ENCODE measurements around the gene TMEM115. TPM values are rescaled to one million over a fixed set of nuclear protein-coding genes. Genes with fewer than 3 reads are reported as not detected.

Gene TMEM115
- total and polyA plus RNA-seq, 2 experiments from 2014 or later: 17.8 to 49.2 TPM

GRCh38 chr3:50345008-50345407, 14.3 kb downstream of the TMEM115 start (continued):
- TF ChIP-seq, protein P1, sequence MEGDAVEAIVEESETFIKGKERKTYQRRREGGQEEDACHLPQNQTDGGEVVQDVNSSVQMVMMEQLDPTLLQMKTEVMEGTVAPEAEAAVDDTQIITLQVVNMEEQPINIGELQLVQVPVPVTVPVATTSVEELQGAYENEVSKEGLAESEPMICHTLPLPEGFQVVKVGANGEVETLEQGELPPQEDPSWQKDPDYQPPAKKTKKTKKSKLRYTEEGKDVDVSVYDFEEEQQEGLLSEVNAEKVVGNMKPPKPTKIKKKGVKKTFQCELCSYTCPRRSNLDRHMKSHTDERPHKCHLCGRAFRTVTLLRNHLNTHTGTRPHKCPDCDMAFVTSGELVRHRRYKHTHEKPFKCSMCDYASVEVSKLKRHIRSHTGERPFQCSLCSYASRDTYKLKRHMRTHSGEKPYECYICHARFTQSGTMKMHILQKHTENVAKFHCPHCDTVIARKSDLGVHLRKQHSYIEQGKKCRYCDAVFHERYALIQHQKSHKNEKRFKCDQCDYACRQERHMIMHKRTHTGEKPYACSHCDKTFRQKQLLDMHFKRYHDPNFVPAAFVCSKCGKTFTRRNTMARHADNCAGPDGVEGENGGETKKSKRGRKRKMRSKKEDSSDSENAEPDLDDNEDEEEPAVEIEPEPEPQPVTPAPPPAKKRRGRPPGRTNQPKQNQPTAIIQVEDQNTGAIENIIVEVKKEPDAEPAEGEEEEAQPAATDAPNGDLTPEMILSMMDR (conservative IDR thresholded peaks at IDR 0.05; ENCODE audit: low read depth in 2 of 2): no peak
- TF ChIP-seq POLR2AphosphoS5 (IDR thresholded peaks at IDR 0.05; ENCODE audit: low read depth) (no peak), JUNB (IDR thresholded peaks at IDR 0.05; ENCODE audit: unreplicated experiment) (no peak)

GRCh38 chr3:50342813-50343633, 16.3 kb downstream of the TMEM115 start:
- Histone ChIP-seq H3K4me2 (no peak overlapping the region), H4K20me1 (replicated peaks; ENCODE audit: insufficient read depth) (no peaks in the 10 kb centered on the region), H2AFZ (no peak overlapping the region), H3K4me1 (ENCODE audit: insufficient read depth) (peaks cover 12% of the 10 kb centered on the region), H3K27ac (ENCODE audit: low read depth) (no peak overlapping the region), H3K4me3 (no peak overlapping the region), H3K9me2 (ENCODE audit: insufficient read depth) (no peaks in the 10 kb centered on the region), H3K79me2 (replicated peaks; ENCODE audit: insufficient read depth) (no peaks in the 10 kb centered on the region), H3F3A (replicated peaks; ENCODE audit: low read depth) (peaks cover 29% of the 10 kb centered on the region; the same call in 1 of the 2 replicates), H3K36me3 (ENCODE audit: insufficient read depth) (no peaks in the 10 kb centered on the region), H3K27me3 (ENCODE audit: insufficient read depth) (peaks cover 78% of the 10 kb centered on the region)
- TF ChIP-seq ETS1 (IDR thresholded peaks at IDR 0.05): no peak
- TF ChIP-seq, protein P1 (conservative IDR thresholded peaks at IDR 0.05; ENCODE audit: low read depth in 2 of 2): peak; percentile 42 to 69
- Mint-ChIP-seq H3K9me3 (peaks cover 3% of the 10 kb centered on the region; the same call in 1 of the 3 replicates), H3K36me3 (ENCODE audit: low read depth) (no peaks in the 10 kb centered on the region; the same call in 2 of the 3 replicates), H3K4me1 (peaks cover 22% of the 10 kb centered on the region), H3K27ac (no peak overlapping the region), H3K4me3 (no peak overlapping the region), H3K27me3 (ENCODE audit: insufficient read depth, low read depth, poor library complexity) (peaks cover 72% of the 10 kb centered on the region)
- ATAC-seq (peak; percentile 36), DNase-seq (ENCODE audit: low spot score) (peak; percentile 80)

GRCh38 chr3:50341996-50342650, 17.2 kb downstream of the TMEM115 start:
- Mint-ChIP-seq H3K27me3 (ENCODE audit: insufficient read depth, low read depth, poor library complexity) (peaks cover 80% of the 10 kb centered on the region), H3K9me3 (peaks cover 3% of the 10 kb centered on the region; the same call in 1 of the 3 replicates), H3K4me3 (no peak overlapping the region), H3K36me3 (ENCODE audit: low read depth) (no peaks in the 10 kb centered on the region; the same call in 2 of the 3 replicates), H3K4me1 (peaks cover 23% of the 10 kb centered on the region), H3K27ac (no peak overlapping the region)
- Histone ChIP-seq H3K27me3 (ENCODE audit: insufficient read depth) (peaks cover 78% of the 10 kb centered on the region), H3K9me2 (ENCODE audit: insufficient read depth) (no peaks in the 10 kb centered on the region), H3K4me1 (ENCODE audit: insufficient read depth) (peaks cover 12% of the 10 kb centered on the region), H4K20me1 (replicated peaks; ENCODE audit: insufficient read depth) (no peaks in the 10 kb centered on the region), H3K79me2 (replicated peaks; ENCODE audit: insufficient read depth) (no peaks in the 10 kb centered on the region), H3F3A (replicated peaks; ENCODE audit: low read depth) (peaks cover 31% of the 10 kb centered on the region; the same call in 1 of the 2 replicates), H3K4me3 (no peak overlapping the region), H3K27ac (ENCODE audit: low read depth) (no peak overlapping the region), H3K36me3 (ENCODE audit: insufficient read depth) (no peaks in the 10 kb centered on the region), H2AFZ (no peak overlapping the region), H3K4me2 (no peak overlapping the region)
- ATAC-seq: no peak
- no peak for DNase-seq (ENCODE audit: low spot score)
- TF ChIP-seq, protein P2, sequence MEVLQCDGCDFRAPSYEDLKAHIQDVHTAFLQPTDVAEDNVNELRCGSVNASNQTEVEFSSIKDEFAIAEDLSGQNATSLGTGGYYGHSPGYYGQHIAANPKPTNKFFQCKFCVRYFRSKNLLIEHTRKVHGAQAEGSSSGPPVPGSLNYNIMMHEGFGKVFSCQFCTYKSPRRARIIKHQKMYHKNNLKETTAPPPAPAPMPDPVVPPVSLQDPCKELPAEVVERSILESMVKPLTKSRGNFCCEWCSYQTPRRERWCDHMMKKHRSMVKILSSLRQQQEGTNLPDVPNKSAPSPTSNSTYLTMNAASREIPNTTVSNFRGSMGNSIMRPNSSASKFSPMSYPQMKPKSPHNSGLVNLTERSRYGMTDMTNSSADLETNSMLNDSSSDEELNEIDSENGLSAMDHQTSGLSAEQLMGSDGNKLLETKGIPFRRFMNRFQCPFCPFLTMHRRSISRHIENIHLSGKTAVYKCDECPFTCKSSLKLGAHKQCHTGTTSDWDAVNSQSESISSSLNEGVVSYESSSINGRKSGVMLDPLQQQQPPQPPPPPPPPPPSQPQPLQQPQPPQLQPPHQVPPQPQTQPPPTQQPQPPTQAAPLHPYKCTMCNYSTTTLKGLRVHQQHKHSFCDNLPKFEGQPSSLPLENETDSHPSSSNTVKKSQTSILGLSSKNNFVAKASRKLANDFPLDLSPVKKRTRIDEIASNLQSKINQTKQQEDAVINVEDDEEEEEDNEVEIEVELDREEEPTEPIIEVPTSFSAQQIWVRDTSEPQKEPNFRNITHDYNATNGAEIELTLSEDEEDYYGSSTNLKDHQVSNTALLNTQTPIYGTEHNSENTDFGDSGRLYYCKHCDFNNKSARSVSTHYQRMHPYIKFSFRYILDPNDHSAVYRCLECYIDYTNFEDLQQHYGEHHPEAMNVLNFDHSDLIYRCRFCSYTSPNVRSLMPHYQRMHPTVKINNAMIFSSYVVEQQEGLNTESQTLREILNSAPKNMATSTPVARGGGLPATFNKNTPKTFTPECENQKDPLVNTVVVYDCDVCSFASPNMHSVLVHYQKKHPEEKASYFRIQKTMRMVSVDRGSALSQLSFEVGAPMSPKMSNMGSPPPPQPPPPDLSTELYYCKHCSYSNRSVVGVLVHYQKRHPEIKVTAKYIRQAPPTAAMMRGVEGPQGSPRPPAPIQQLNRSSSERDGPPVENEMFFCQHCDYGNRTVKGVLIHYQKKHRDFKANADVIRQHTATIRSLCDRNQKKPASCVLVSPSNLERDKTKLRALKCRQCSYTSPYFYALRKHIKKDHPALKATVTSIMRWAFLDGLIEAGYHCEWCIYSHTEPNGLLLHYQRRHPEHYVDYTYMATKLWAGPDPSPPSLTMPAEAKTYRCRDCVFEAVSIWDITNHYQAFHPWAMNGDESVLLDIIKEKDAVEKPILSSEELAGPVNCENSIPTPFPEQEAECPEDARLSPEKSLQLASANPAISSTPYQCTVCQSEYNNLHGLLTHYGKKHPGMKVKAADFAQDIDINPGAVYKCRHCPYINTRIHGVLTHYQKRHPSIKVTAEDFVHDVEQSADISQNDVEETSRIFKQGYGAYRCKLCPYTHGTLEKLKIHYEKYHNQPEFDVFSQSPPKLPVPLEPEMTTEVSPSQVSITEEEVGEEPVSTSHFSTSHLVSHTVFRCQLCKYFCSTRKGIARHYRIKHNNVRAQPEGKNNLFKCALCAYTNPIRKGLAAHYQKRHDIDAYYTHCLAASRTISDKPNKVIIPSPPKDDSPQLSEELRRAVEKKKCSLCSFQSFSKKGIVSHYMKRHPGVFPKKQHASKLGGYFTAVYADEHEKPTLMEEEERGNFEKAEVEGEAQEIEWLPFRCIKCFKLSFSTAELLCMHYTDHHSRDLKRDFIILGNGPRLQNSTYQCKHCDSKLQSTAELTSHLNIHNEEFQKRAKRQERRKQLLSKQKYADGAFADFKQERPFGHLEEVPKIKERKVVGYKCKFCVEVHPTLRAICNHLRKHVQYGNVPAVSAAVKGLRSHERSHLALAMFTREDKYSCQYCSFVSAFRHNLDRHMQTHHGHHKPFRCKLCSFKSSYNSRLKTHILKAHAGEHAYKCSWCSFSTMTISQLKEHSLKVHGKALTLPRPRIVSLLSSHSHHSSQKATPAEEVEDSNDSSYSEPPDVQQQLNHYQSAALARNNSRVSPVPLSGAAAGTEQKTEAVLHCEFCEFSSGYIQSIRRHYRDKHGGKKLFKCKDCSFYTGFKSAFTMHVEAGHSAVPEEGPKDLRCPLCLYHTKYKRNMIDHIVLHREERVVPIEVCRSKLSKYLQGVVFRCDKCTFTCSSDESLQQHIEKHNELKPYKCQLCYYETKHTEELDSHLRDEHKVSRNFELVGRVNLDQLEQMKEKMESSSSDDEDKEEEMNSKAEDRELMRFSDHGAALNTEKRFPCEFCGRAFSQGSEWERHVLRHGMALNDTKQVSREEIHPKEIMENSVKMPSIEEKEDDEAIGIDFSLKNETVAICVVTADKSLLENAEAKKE (CRISPR knock-in tag; IDR thresholded peaks at IDR 0.05): no peak

Data from GM23338 (cell line).